ENCODE measurements around the gene TLE6. TPM values are rescaled to one million over a fixed set of nuclear protein-coding genes. Genes with fewer than 3 reads are reported as not detected.
"Not testable (repeated sequence)": the region's sequence is repeated elsewhere in the genome, so short reads cannot be mapped to it uniquely, and the experiment has no call there.

The TLE6 gene
- total and polyA plus RNA-seq, 8 donors = 0.97 to 8.5 (median 1.3) TPM

- Histone ChIP-seq H3K4me1 (peaks cover 0 to 12% (median 0%) of the 10 kb centered on the region in 3 donors), H3K9me3 (no peaks in the 10 kb centered on the region), H3K27me3 (no peaks in the 10 kb centered on the region), H3K27ac (peak overlapping the region in 3 of 4 donors; percentile 53 to 90 (median 87)), H3K36me3 (no peaks in the 10 kb centered on the region), H3K4me3 (no peak overlapping the region)
- no peak for FAIRE-seq
- intact Hi-C loops (cut with DNase I) = no loop called here
- no peak for ATAC-seq
- no peak for TF ChIP-seq CTCF (IDR thresholded peaks at IDR 0.05)
- DNase-seq = no peak
These were observed 57.0 kb downstream of the TLE6 start for GRCh38 chr19:3034406-3034655.

GRCh38 chr19:3034656-3035541 lies 57.5 kb downstream of the TLE6 start:
- Histone ChIP-seq H3K9me3 (no peaks in the 10 kb centered on the region), H3K36me3 (no peaks in the 10 kb centered on the region), H3K4me1 (peaks cover 0 to 8% (median 0%) of the 10 kb centered on the region in 3 donors), H3K27ac (peak overlapping the region; percentile 53 to 90 (median 80)), H3K4me3 (peak overlapping the region in 3 of 4 donors; percentile 12 to 47 (median 43)), H3K27me3 (no peaks in the 10 kb centered on the region)
- DNase-seq = peak in 2 of 6 donors; percentile 37 to 44
- intact Hi-C loops (cut with DNase I) = no loop called here
- no peak for FAIRE-seq
- no peak for TF ChIP-seq CTCF (IDR thresholded peaks at IDR 0.05)
- ATAC-seq = peak in 2 of 4 donors; percentile 7 to 9
- WGBS, 2 donors = 4 to 8% methylated on average over 27 to 28 of the region's 28 CpGs

GRCh38 chr19:3035542-3036118 lies 58.3 kb downstream of the TLE6 start:
- Histone ChIP-seq H3K4me3 (peak overlapping the region; percentile 12 to 47 (median 30)), H3K27me3 (no peaks in the 10 kb centered on the region), H3K27ac (peak overlapping the region; percentile 53 to 90 (median 80)), H3K36me3 (no peaks in the 10 kb centered on the region), H3K9me3 (no peaks in the 10 kb centered on the region), H3K4me1 (peaks cover 0 to 8% (median 0%) of the 10 kb centered on the region in 3 donors)
- FAIRE-seq (peak; percentile 97), ATAC-seq (peak; percentile 88 to 94 (median 90)), DNase-seq (peak; percentile 93 to 99 (median 98))
- 0 to 1% methylated on average over 29 of the region's 29 CpGs for WGBS, 2 donors
- intact Hi-C loops (cut with DNase I) = no loop called here
- TF ChIP-seq CTCF (IDR thresholded peaks at IDR 0.05) = no peak

- WGBS, 2 donors = 1% methylated on average over 44 of the region's 44 CpGs
- FAIRE-seq (no peak), DNase-seq (peak; percentile 95 to 99 (median 97)), ATAC-seq (peak; percentile 83 to 91 (median 88))
- H3K36me3 ChIP-seq = no peaks in the 10 kb centered on the region
- H3K27ac ChIP-seq = peak overlapping the region; percentile 53 to 90 (median 80)
- intact Hi-C loops (cut with DNase I) = no loop called here
- H3K4me3 ChIP-seq = peak overlapping the region in 3 of 4 donors; percentile 18 to 47 (median 43)
- no peaks in the 10 kb centered on the region for H3K9me3 ChIP-seq
- TF ChIP-seq CTCF (IDR thresholded peaks at IDR 0.05) = no peak
- peaks cover 0 to 8% (median 0%) of the 10 kb centered on the region in 3 donors for H3K4me1 ChIP-seq
- H3K27me3 ChIP-seq = no peaks in the 10 kb centered on the region
These were observed 59.0 kb downstream of the TLE6 start for GRCh38 chr19:3036119-3036976.

- ATAC-seq; FAIRE-seq; H3K36me3 ChIP-seq; H3K9me3 ChIP-seq; H3K4me3 ChIP-seq; DNase-seq; intact Hi-C loops (cut with DNase I); H3K27me3 ChIP-seq; H3K4me1 ChIP-seq: not testable (repeated sequence)
- peak overlapping the region; percentile 53 to 90 (median 80) for H3K27ac ChIP-seq
- WGBS, 2 donors = 75 to 82% methylated on average over 14 of the region's 14 CpGs
These were observed 59.7 kb downstream of the TLE6 start for GRCh38 chr19:3036977-3037544.
